ENCODE results near the gene SMAD6. TPM values are rescaled to one million over a fixed set of nuclear protein-coding genes. Genes with fewer than 3 reads are reported as not detected.

Gene SMAD6
- total RNA-seq = 10 to 100 TPM in 3 of 4 donors, 1 to 10 TPM in 1; 9.2 to 68.8 (median 12.4) TPM

DNA sequence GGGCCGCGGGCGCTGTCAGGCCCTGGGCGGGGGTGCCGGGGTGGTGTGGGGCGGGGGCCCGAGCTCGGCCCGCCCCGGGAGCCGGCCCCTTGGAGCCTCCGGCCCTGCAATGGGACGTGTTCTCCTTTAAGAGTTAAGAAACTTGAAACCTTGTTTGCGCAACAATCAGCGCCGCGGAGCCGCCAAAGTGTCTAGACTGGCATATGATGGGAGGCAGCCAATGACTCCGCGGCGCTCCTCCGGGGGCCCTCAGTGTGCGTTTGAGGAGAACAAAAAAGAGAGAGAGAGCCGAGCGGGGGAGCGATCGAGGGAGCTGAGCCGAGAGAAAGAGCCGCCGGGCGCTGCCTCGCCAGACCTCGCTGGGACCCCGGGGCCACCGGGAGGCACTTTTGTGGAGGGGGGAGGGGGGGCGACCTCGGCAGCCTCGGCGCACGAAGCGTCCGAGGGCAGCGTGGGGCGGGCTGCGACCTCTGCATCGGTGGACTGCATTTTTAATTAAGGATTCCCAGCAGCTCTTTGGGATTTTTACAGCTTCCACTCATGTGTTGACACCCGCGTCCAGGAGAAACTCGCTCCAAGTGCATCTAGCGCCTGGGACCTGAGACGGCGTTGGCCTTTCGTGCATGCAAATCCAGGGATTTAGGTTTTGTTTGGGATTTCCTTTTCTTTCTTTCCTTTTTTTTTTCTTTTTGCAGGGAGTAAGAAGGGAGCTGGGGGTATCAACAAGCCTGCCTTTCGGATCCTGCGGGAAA is at the start of gene SMAD6:
SMAD6 (plus strand) TSS at position 202 of the 752 bp plus-strand sequence. CDS start 1,023 bp downstream, outside the sequence.
- TF ChIP-seq, protein P1, sequence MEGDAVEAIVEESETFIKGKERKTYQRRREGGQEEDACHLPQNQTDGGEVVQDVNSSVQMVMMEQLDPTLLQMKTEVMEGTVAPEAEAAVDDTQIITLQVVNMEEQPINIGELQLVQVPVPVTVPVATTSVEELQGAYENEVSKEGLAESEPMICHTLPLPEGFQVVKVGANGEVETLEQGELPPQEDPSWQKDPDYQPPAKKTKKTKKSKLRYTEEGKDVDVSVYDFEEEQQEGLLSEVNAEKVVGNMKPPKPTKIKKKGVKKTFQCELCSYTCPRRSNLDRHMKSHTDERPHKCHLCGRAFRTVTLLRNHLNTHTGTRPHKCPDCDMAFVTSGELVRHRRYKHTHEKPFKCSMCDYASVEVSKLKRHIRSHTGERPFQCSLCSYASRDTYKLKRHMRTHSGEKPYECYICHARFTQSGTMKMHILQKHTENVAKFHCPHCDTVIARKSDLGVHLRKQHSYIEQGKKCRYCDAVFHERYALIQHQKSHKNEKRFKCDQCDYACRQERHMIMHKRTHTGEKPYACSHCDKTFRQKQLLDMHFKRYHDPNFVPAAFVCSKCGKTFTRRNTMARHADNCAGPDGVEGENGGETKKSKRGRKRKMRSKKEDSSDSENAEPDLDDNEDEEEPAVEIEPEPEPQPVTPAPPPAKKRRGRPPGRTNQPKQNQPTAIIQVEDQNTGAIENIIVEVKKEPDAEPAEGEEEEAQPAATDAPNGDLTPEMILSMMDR (IDR thresholded peaks at IDR 0.05; ENCODE audit: low read depth) = no peak

DNA sequence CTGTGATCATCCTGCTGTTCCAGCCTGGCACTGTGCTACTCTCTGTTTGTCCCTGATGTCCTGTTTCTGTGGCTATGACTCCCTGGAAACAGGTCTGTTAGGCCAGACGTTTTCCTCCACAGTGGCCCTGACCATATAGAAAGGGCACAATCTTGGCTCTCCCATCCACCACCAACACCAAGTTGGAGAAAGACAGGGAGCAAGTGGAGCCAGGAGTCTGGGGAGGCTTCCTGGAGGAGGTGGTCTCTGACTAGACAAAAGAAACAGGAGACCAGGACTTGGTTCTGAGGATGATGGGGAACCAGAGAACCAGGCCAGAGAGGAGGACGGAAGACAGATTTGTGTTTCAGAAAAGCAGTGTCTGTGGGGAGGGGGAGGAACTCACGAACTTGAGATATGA is 49.2 kb upstream of the SMAD6 start:
- TF ChIP-seq, protein P1 (IDR thresholded peaks at IDR 0.05; ENCODE audit: low read depth) = no peak

DNA sequence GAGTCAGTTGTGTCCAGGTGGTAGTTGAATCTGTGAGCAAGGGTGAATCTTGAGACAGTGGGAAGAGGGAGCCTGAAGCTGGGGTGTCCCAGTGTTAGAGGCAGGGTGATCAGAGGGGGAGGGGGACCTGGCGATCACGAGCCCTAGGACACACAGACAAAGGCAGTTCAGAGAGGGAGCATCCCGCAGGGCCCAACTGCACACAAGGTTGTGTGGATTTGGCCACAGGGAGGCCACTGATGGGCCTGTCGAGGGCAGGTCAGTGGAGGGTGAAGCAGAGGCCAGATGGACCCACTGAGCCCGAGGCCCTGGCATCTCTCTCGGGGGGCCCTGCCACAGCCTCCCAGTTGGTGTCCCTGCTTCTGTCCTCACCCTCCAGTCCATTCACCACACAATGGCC is 48.6 kb upstream of the SMAD6 start:
- TF ChIP-seq, protein P1 (IDR thresholded peaks at IDR 0.05; ENCODE audit: low read depth) = no peak

DNA sequence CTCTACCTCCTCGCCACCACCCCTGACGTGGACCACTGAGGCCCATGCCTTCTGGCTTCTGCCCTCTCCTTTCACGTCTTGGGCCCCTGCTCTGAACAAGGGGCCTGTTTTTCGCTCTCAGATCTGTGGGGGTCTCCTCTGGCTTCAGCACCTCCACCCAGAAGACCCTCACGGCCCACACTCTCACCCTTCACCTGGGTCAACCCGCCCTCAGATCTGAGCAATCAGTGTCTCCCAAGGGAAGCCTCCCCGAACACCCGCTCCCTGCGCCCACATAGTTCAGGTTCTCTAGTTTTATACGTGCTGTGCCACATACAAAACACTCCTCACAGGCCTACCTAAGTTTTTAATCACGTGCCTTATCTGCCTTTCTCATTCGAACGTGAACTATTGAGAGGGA is 48.2 kb upstream of the SMAD6 start:
- TF ChIP-seq, protein P1 (IDR thresholded peaks at IDR 0.05; ENCODE audit: low read depth) = no peak

DNA sequence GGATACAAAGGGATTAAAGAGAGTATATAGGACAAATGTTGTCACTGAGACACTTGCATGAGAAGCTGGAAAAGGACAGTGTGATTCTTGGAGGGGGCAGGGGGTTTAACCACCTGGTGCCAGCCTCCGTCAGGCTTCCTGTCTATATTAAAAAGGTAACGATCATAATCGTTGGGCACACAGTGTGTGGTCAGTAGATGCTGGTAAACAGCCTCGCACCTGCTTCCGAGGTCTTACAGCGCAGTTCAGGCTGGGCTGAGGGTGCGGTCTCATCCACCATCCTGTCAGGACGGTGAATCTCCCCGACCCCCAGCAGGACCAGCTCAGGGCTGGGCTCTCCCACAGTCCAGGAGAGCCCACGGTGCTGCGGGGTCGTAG is 47.7 kb upstream of the SMAD6 start:
- TF ChIP-seq, protein P1 (IDR thresholded peaks at IDR 0.05; ENCODE audit: low read depth) = no peak

DNA sequence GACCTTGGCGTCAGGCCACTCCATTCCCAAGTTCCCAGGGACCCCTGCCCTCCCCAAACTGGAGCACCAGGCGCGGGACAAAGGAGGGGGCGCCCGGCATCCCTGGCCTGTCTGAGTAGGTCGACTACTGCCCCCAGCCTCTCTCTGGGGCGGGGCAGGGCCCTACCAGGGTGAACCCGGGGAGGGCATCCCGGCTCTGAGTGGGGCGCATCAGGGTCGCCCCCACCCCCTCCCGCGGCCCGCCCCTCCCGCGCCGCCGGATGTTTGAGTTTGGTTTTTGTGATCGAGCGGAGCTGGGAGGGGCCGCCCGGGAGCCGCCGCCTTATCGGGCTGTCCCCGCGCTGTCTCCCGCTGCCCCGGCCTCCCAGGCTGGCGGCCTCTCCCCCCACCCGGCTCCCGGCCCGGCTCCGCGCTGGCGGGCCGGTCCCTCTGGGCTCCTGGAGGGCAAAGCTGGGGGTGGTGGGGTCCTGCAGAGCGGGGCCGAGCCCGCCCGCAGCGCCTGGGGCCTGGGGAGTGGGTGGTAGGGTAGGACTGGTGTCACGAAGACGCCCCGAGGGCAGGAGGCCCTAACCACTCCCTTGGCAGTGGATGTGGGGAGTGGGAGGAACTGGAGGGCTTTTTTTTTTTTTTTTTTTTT is 47.2 kb upstream of the SMAD6 start:
- TF ChIP-seq, protein P1 (IDR thresholded peaks at IDR 0.05; ENCODE audit: low read depth) = no peak

DNA sequence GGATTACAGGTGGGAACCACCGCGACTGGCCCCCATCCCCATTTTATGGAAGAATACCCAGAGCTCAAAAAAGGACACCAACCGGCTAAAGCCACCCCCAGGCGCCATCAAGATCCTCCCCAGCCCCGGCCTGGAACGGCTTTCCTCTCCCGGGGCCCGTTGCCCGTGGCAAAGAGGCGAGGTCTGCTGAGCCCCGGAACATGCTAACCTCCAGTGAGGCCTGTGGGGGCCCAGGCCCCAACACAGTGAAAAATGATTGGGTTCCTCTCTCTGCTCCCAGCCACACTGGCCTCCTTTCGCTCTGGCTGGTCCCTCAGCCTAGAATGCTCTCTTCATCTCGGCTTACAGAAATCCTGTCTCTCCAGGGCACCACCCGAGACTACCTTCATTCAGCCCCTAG is 46.5 kb upstream of the SMAD6 start:
- TF ChIP-seq, protein P1 (IDR thresholded peaks at IDR 0.05; ENCODE audit: low read depth) = no peak
